Hematopoietic multipotent progenitor cell treated with erythropoietin and hydrocortisone succinate and interleukin-3 and kit ligand, for 17 days (in vitro differentiated cells): Measurements from ENCODE around the gene TSR2.
A peak's percentile ranks its signal among the peaks of the same experiment; 100 is the strongest.

Experiments used
- DNase-seq: peaks from one replicate; pipeline ENCODE4 v3.0.0-alpha.2; 2015; ENCODE audit warnings: low spot score

TSR2 gene, protein sequence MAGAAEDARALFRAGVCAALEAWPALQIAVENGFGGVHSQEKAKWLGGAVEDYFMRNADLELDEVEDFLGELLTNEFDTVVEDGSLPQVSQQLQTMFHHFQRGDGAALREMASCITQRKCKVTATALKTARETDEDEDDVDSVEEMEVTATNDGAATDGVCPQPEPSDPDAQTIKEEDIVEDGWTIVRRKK

DNA sequence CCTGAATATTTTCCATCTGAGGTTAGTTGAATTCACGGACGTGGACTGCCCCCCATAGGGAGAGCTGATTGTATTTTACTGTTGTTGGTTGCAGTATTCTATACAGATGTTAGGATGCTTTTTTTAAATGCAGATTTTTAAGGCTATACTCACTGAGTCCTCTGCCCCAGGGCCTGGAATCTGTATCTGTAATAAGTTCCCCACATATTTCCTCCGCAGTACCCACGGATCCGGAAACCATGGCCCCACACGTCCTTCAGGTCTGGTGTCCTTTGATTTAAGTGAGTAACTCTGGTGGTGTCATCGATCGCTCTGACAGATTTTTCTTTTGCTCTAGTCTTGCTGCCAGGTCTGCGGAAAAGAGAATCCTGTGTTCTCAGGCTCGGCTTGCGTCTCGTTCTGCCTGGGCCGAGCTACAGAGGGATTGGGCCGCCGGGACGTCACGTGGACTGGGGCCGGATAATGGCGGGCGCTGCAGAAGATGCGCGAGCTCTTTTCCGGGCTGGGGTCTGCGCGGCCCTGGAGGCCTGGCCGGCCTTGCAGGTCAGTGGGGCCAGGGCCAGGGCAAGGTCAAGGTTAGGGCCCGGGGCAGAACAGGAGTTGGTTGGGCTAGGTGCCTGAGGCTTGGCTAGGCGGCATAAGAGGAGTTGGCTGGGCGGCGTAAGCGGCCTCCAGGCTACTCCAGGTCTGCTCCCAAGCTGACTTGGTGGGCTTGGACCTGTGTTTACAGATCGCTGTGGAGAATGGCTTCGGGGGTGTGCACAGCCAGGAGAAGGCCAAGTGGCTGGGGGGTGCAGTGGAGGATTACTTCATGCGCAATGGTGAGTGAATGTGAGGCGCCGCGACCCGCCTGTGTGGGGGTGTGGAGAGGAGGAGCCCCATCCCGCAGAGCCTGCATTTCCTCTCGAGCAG is at the start of gene TSR2:
TSR2 (plus strand) TSS at position 445 of the 912 bp plus-strand sequence; CDS start at position 463, 18 bp downstream.
- DNase-seq: peak; percentile 57

DNA sequence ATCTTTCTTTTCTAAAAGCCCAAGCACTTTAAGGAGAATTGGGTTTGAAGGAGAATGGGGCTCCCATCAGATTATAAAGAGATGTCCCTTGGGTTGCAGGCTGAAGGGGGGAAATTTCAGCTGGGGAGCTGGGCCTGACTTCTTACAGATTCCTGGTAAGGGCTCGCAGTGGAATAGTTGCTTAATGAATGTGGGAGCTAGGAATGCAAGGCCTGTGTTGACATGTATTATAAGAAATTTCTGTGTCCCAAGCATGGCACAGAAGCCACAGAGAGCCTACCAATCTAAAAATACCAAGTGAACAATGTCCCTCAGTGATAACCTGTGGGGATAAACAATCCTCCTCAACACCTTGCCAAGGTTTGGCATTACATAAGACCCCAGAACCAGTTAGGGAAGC is 43.1 kb upstream of the TSR2 start:
- no peak for DNase-seq

DNA sequence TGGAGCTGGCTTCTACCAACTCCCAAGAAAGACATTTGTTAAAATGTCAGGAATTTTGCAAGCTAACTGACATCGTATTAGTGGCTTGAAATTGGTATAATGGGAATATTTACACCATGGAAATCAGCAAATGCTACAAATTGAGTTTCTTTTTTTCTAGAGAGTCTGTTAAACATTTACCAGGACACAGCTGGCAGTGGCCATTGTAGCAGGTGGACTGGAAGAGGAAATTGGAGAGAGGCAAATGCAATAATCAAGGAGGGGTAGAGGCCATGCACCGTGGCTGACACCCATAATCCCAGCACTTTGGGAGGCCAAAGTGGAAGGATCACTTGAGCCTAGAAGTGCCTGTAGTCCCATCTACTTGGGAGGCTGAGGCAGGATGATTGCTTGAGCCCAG is 32.9 kb upstream of the TSR2 start:
- no peak for DNase-seq

DNA sequence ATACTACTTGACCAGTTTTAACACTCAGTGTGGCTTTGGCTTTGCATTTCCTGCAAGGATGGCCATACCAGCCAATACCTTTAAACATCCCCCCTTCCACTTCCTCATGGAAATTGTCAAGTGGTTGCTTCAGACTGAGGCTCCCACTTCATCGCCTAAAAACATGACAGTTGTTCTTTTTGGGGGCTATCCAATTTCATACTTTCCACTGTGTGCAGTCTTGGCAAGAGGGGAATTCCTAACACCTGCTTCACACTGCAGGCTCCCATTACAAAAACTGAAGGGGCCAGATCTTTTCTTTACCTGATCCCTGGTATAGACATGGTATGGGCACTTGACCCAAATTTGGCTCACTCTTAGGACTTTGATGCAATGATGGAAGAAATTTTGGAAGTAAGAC is 28.5 kb upstream of the TSR2 start:
- DNase-seq: no peak

DNA sequence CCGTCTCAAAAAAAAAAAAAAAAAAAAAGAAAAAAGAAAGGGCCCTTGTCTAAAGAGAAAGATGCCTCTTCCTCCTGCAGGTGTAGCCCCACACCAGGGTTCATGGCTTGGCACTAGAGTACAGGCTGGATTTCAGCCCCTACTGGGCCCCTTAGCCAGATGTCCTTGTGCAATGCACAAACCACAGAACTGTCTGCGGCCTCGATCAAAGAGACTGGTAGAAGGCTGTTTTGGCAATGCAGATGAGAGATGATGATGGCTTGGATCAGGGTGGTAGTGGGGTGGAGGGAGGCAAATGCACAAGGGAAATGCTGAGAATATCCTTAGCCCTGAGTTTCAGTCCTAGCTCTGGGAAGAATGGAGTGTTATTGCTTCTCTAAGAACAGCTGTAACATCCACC is 26.5 kb upstream of the TSR2 start:
- no peak for DNase-seq

DNA sequence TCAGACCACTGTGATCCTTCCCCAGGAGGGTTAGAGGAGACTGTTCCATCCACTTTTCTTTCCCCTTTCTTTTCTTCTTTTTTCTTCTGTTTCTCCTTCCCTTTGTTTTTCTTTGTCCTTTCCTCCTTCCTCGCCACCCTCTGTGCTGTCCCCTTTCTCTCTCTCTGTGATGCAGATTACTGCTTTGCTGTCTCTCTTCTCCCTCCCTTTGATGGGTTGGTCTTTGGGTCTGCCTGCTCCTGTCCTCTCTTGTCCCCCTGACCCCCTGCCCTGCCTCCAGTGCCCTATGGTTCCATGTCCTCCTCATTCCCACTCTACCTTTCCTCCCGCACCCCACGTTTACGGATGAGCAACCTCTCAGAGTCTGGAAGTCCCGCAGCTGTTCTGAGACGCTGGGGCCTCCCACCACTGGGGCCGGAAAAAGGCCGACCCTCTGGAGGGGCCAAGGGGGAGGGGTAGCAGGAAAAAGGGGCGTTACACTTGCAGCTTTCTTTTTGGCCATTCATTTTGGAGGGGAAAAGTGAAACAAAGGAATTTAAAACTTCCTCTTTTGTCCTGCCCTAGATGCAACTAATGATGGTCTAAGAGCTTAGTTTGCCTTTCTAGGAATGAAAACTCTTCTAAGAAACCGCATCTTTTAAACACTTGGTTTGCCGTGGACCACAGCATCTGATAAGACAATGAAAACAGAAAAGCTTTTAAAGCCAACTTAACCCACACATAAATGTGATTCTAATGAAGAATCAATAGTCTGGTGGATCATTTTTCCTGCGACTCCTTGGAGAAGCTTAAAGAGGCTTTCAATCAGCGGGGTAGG is 24.5 kb upstream of the TSR2 start:
- no peak for DNase-seq

DNA sequence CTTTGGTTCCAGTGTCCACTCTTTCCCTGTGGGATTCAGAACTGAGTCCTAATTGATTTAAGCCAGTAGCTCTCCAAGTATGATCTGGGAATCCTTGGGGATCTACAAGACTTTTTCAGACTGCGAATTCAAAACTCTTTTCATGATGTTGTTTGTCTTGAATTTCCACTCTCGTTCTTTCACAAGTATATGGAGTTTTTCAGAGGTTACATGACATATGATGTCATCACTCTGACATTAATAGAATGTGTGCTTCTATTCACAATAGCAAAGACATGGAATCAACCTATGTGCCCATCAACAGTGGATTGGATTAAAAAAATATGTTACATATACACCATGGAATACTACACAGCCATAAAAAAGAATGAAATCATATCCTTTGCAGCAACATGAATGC is 23.2 kb upstream of the TSR2 start:
- DNase-seq: no peak

DNA sequence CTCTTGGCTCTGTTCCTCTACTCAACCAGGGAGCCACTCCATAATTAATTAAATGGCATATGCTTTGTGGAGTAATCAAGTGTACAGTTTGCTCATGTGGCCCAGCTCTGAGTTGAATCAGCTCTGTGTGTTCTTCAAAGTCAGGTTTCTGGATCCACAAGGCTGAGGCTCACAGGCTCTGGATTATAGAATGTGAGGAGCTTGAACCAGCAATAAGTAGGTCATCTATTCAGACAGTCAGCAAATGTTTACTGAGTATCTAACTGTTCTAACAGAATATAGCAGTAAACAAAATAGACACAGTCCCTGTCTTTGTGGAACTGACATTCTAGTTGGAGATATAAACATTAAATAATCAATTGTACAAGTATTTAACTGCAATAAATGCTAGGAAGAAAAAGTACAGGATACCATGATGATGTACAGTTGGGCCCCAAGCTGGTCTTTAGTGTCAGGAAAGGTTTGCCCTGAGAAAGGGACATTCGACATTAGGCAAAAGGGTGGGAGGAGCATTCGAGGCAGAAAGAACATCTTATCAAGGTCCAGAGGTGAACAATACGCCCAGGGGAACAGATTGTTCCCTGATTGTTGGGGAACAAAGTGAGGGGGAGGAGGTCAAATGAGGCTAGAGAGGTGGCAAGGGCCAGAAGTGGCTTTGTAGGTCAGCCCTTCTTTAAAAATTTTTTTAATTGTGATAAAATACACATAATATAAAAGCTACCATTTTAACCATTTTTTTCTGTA is 20.5 kb upstream of the TSR2 start:
- DNase-seq: no peak

DNA sequence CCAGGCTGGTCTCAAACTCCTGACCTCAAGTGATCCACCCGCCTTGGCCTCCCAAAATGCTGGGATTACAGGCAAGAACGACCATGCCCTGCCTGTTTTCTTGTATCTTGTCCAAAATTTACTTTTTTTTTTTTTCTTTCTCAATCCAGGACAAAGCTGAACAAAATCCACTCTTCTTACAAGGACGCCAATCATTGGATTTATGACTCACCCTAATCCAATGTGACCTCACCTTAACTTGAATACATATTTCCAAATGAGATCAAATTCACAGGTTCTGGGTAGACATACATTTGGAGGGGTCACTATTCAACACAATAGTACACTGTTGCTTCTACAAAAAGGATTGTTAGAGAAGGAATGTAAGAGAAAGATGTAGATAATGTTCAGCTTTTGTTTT is 18.0 kb upstream of the TSR2 start:
- no peak for DNase-seq

DNA sequence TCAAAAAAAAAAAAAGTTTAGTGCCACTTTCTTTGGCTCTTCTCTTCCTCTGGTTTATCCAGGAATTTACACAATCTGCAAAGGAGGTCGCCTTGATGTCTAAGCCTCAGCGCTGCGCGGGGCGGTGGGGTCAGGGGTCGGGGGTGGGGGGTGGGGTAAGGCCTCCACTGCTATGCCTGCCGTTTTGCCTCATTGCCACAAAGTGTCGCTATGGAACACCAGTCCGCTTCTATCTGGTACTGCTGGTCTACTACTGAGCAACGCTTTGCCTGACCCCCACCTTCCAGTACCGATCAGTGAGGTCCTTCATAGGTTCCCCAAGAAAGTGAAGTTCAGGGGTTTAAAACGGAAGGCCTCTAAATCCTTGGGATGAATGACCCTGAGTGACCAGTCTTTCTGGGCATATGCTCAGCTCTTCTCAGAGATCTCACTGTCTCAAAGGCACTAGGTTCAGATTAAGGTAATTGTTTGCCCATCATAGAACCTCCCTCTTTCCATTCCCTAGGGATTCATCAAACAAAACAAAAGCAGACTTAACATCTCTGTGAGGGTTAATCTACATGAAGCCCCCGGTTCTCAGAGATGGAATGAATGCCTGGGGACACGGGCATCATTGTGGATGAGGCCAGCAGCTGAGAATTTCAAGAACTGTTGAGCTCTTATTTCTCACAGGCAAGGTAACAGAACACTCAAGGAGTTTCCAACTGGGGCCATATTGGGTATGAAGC is 16.9 kb upstream of the TSR2 start:
- DNase-seq: no peak

DNA sequence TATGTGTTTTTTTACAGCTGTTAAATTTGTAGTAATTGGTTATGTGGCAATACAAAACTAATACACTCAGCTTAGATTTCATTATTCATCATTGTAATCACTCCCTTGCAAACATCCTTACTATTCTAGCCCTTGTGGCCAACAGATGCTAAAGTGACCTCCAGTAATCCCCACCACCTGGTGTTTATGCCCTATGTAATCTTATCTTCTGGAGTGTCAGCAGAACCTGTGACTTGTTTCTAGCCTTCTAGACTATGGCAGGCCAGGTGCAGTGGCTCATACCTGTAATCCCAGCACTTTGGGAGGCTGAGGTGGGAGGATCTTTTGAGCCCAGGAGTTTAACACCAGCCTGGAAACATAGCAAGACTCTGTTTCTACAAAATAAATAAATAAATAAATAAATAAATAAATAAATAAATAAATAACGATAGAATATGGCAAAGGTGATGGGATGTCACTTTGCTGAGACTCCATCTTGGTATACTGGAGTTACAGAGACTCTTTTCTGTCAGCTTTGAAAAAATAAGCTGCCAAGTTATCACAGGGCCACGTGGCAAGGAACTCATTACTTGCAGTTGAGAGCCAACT is 12.3 kb upstream of the TSR2 start:
- no peak for DNase-seq

DNA sequence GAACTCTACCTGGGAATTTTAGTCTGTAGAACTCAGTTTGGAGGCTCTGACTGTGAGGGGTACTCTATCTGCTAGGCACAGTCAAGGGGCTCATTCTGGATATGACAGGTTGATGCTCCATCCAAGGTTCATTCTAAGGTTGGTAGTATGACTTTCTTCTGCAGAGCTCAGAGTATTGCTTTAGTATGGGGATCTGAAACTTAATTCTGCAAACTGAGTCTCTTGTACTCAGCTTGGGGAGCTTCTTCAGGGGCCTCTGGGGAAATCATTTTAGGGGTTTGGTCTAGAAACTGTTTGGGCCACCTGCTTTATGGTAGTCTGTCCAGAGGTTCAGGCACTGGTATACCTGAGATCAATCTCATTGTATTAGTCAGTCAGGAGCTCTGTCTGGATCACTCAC is 9.7 kb upstream of the TSR2 start:
- no peak for DNase-seq

DNA sequence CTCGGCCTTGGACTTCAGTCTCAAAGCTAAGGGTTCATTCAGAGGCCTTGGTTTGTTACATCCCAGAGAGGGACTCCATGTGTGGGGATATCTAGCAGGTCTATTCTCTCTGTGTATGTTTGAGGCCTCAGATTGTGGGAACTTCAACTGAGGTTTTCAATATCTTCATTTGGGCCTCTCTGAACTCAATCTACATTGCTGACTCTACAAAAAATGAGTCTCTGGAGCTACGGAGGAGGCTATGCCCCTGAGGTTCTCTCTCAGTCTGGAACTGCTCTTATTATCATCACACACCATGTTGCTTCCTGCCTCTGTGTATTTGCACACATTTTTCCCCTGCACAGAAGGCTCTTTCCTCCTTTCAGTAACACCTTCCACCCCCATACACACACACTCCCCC is 5.1 kb upstream of the TSR2 start:
- DNase-seq: no peak

DNA sequence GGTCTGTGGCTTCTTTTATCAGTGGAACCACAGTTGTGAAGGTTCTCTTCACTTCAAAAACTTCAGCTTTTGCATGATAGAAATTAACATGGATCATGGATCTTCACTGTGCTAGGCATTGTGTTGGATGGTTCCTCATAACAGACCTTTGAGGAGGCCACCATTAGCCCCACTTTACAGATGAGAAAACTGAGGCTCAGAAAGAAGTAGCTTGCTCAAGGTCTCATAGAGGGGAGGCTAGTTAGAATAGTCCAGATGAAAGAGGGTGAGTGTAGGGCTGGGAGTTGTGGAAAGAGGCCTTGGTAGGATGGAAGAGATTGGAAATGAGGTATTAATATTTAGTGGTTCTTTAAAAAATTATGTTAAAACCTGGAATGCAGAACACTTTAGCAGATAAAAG is 2.6 kb downstream of the TSR2 start:
- no peak for DNase-seq

DNA sequence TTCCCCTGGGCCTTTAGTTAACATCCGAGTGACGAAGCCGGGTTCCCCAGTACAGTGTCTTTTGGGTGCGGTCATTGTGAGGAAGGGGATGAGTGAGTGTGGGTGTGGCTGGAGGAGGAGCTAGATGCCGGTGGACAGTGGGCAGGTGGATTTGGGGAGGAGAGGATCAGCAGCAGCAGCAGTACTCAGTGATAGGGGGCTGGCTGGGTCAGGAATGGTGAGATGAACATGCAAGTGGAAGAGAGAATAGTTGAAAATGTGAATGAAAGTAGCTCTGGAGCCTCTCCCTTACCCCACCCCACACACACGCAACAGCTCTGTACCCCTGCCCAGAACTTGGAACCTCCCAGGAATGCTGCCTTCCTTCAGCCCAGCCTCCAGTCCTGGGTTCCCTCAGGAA is 4.5 kb downstream of the TSR2 start:
- DNase-seq: no peak

DNA sequence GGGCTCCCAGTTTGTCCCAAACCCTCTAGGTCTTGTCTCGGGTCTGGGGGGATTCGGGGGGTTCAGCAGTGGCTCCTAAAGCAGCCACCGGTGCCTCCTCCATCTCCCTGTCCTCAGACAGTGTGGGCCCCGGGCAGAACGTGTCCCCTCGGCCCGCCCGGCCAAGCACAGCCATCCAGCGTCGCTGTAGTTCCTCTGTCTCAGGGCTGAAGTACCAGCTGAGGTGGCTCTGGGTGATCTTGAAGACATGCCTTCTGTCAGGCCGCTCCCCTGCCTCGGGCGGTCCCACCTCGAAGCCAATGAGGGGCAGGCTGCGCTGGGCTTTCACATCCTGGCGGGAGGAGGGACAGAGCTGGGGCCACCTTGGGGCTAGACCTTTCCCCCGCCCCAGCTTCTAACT is 5.9 kb downstream of the TSR2 start:
- DNase-seq: no peak

DNA sequence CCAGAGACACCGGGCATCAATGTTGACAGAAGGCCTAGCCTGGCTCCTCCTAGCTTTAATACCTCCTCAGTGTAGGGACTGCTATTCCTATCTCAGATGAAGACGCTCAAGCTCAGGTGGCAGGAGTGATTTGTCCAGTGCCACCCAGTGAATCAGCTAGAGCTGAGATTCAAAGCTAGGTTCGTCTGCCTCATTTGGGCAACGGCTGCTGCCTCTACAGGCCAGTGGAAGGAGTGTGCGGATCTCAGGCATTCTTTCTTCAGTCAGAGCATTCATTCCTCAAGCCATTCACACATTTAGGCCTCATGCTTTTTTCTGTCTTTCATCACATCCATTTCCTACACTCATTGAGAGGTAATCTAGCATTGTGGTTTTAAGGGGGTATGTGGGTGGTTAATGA is 7.3 kb downstream of the TSR2 start:
- DNase-seq: no peak

DNA sequence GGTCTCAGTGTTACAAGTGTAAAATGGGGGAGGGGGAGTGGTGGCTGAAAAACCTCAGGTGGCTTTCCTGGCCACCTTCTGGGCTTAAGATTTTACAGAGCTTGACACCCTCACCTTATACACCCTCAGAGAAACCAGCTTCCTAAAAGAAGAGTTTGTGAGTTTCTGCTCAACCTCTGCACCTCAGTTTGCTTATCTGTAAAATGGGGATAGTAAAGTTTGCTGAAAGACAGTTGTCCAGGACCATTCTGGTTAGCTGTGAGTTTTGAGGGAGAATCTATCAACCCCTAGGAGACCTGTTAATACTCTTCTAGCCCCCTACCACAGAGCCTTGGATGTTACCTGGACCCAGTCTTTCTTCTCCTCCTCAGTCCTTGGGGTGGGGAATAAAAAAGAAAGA is 9.7 kb downstream of the TSR2 start:
- DNase-seq: no peak

DNA sequence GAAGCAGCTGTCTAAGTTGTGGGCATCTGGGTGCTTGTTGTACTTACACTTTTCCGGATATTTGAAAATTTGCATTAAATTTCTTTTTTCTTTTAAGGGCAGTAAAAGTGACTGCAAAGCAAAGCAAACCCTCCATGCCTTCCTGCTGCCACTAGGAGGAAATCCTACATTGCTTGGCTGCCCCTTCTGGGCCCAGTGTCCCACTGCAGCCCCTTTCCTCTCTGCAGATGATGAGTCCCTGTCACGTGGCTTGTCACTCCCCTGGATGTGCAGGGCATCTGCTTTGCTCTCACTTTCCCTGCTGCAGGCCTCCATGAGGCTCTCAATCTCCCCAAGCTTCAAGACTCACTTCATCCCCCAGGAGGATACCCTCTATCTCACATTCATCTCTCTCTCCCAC is 12.7 kb downstream of the TSR2 start:
- no peak for DNase-seq

DNA sequence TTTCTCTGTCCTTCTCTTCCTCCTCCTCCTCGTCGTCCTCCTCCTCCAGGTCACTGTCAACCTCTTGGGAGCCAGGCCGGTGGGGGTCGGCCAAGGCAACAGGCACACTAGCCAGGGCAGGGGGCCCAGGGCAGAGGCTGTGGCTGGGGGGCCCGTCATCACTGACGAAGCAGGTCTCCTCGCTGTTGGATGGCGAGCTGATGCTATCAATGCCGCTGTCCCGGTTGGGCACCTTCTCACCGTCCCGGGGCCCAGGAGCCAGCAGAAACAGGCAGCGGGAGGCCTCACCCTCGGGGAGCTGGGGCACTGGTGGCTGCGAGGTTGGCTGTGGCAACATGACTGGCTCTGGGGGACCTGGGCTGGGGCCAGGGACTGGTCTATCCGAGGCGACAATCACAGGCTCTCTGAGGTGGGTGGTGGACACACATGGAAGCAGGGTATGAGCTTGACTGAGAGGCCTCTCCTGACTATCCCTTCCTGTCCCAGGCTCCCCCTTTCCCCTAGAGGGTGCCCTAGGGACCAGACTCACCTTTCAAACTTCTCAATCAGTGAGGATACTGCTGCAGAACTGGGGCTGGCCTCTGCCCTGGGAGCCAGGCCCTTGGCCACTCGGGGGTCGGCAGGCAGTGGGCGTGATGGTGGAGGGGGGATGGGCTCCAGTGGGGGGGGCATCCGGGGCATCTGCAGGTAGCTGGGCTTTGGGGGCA is 30.0 kb downstream of the TSR2 start:
- DNase-seq: no peak
